KMS-11 (cell line): ENCODE data around the gene CDH1.

Experiments used
- H2AFZ ChIP-seq: fragments of 200-600 bp; sonication (generic); 2 replicates; pipeline ENCODE4 v1.6.1; 2016; ENCODE audit warnings: antibody characterized with exemption, mixed run types, low read depth
- H3K27ac ChIP-seq: fragments of 200-600 bp; sonication (generic); 2 replicates; pipeline ENCODE4 v1.6.1; 2016; ENCODE audit warnings: mild to moderate bottlenecking, mixed run types
- H3K27me3 ChIP-seq: fragments of 200-600 bp; sonication (generic); 2 replicates; pipeline ENCODE4 v1.6.1; 2017; ENCODE audit warnings: mild to moderate bottlenecking, low read depth, mixed run types, moderate library complexity; ENCODE audit not compliant: insufficient read depth
- H3K36me3 ChIP-seq: fragments of 200-600 bp; sonication (generic); 2 replicates; pipeline ENCODE4 v1.6.1; 2017; ENCODE audit warnings: mild to moderate bottlenecking, mixed run types; ENCODE audit not compliant: insufficient read depth
- H3K4me1 ChIP-seq: fragments of 200-600 bp; sonication (generic); 2 replicates; pipeline ENCODE4 v1.6.1; 2016; ENCODE audit warnings: mild to moderate bottlenecking, low read depth, mixed run types; ENCODE audit not compliant: poor library complexity, severe bottlenecking
- H3K4me2 ChIP-seq: fragments of 200-600 bp; sonication (generic); 2 replicates; pipeline ENCODE4 v1.7.0; 2016; ENCODE audit warnings: mild to moderate bottlenecking, mixed run types
- H3K4me3 ChIP-seq: fragments of 200-600 bp; sonication (generic); IDR thresholded peaks from 2 replicates; pipeline ENCODE4 v1.6.1; 2017; ENCODE audit warnings: low read depth, low read length, mixed read lengths; ENCODE audit not compliant: insufficient read depth
- H3K79me2 ChIP-seq: fragments of 200-600 bp; sonication (generic); 2 replicates; pipeline ENCODE4 v1.6.1; 2016; ENCODE audit warnings: low read depth, mixed run types; ENCODE audit not compliant: insufficient read depth
- H3K9ac ChIP-seq: fragments of 200-600 bp; sonication (generic); 2 replicates; pipeline ENCODE4 v1.6.1; 2016; ENCODE audit warnings: mild to moderate bottlenecking, mixed run types
- H4K20me1 ChIP-seq: fragments of 200-600 bp; sonication (generic); 2 replicates; pipeline ENCODE4 v1.6.1; 2016; ENCODE audit warnings: mild to moderate bottlenecking, mixed run types; ENCODE audit not compliant: insufficient read depth
- CTCF ChIP-seq: fragments of 200-600 bp; sonication (generic); conservative IDR thresholded peaks from 2 replicates; pipeline ENCODE4 v1.6.1; 2017; ENCODE audit warnings: low read depth, mild to moderate bottlenecking, antibody characterized with exemption, low read length, moderate library complexity, mixed read lengths

The CDH1 gene

GRCh38 chr16:68698091-68698490 is 39.0 kb upstream of the CDH1 start:
- TF ChIP-seq CTCF = no peak
- no peaks in the 10 kb centered on the region for H4K20me1 ChIP-seq

GRCh38 chr16:68700120-68700519 is 37.0 kb upstream of the CDH1 start:
- H3K79me2 ChIP-seq = no peaks in the 10 kb centered on the region
- peaks cover 5% of the 10 kb centered on the region for H3K4me1 ChIP-seq
- no peaks in the 10 kb centered on the region for H4K20me1 ChIP-seq
- no peak overlapping the region for H3K4me3 ChIP-seq
- no peaks in the 10 kb centered on the region for H3K27me3 ChIP-seq
- no peak overlapping the region for H3K27ac ChIP-seq
- no peak overlapping the region for H2AFZ ChIP-seq
- H3K4me2 ChIP-seq = no peak overlapping the region
- H3K9ac ChIP-seq = no peak overlapping the region
- no peaks in the 10 kb centered on the region for H3K36me3 ChIP-seq
- no peak for TF ChIP-seq CTCF

More at GRCh38 chr16:68698091-68698490, 39.0 kb upstream of the CDH1 start:
- Histone ChIP-seq H3K27me3 (no peaks in the 10 kb centered on the region), H3K27ac (no peak overlapping the region), H3K9ac (no peak overlapping the region), H3K4me2 (no peak overlapping the region), H2AFZ (no peak overlapping the region), H3K4me1 (no peaks in the 10 kb centered on the region), H3K36me3 (no peaks in the 10 kb centered on the region), H3K4me3 (no peak overlapping the region), H3K79me2 (no peaks in the 10 kb centered on the region)

GRCh38 chr16:68700831-68701230 is 36.3 kb upstream of the CDH1 start:
- H3K9ac ChIP-seq = no peak overlapping the region

GRCh38 chr16:68704232-68704867 is 32.7 kb upstream of the CDH1 start:
- peak; percentile 86 for TF ChIP-seq CTCF
- no peaks in the 10 kb centered on the region for H4K20me1 ChIP-seq
- no peaks in the 10 kb centered on the region for H3K36me3 ChIP-seq
- H3K79me2 ChIP-seq = no peaks in the 10 kb centered on the region
- peaks cover 11% of the 10 kb centered on the region for H3K4me1 ChIP-seq
- no peak overlapping the region for H3K4me2 ChIP-seq
- no peak overlapping the region for H3K4me3 ChIP-seq
- no peaks in the 10 kb centered on the region for H3K27me3 ChIP-seq
- H2AFZ ChIP-seq = peak overlapping the region; percentile 19; the same call in 1 of the 2 replicates
- H3K9ac ChIP-seq = no peak overlapping the region
- H3K27ac ChIP-seq = no peak overlapping the region

More at GRCh38 chr16:68700831-68701230, 36.3 kb upstream of the CDH1 start:
- Histone ChIP-seq H3K36me3 (no peaks in the 10 kb centered on the region), H2AFZ (no peak overlapping the region), H3K4me3 (no peak overlapping the region), H3K27ac (no peak overlapping the region), H3K27me3 (no peaks in the 10 kb centered on the region), H3K4me2 (no peak overlapping the region), H3K79me2 (no peaks in the 10 kb centered on the region), H3K4me1 (peaks cover 5% of the 10 kb centered on the region), H4K20me1 (no peaks in the 10 kb centered on the region)
- TF ChIP-seq CTCF = no peak
